PFSK-1 (cell line): ENCODE measurements around the gene WDR64.

Source experiments
- POLR2AphosphoS5 ChIP-seq: IDR thresholded peaks from 2 replicates; pipeline ENCODE4 v1.6.1; 2012; ENCODE audit warnings: low read depth, mild to moderate bottlenecking, control low read depth, low read length, moderate library complexity
- REST ChIP-seq, 2 experiments: IDR thresholded peaks; 2 replicates each; pipeline versions ENCODE4 v1.6.1 to v1.8.0; 2011 to 2012; ENCODE audit warnings: low read depth in 2 of 2, low read length in 2 of 2, control low read depth in 1 of 2, inconsistent platforms in 1 of 2, mild to moderate bottlenecking in 1 of 2, moderate library complexity in 1 of 2; ENCODE audit not compliant: insufficient read depth in 1 of 2
- SIN3A ChIP-seq: IDR thresholded peaks from 2 replicates; pipeline ENCODE4 v1.6.1; 2012; ENCODE audit warnings: mild to moderate bottlenecking, low read length, moderate library complexity, borderline replicate concordance; ENCODE audit not compliant: insufficient read depth
- TAF1 ChIP-seq: IDR thresholded peaks from 2 replicates; pipeline ENCODE4 v1.6.1; 2012; ENCODE audit warnings: low read length, control low read depth, borderline replicate concordance; ENCODE audit not compliant: insufficient read depth

GRCh38 chr1:241828463-241829021, 176.5 kb downstream of the WDR64 start:
- TF ChIP-seq TAF1 (no peak), SIN3A (no peak), REST (IDR thresholded peaks at IDR 0.05; ENCODE audit: insufficient read depth in 1 of 2, low read depth in 2 of 2, low read length in 2 of 2) (no peak), POLR2AphosphoS5 (no peak)
